MM.1S (cell line): ENCODE measurements around the gene GRB7.
"Not testable (repeated sequence)": the region's sequence is repeated elsewhere in the genome, so short reads cannot be mapped to it uniquely, and the experiment has no call there.

Experiments
- DNase-seq: peaks from one replicate; pipeline ENCODE4 v3.0.0-alpha.2; 2015
- H2AFZ ChIP-seq: fragments of 300-600 bp; sonication (generic); 2 replicates; pipeline ENCODE4 v1.6.0; 2016; ENCODE audit warnings: antibody characterized with exemption, low read length
- H3F3A ChIP-seq: fragments of 300-600 bp; sonication (generic); 2 replicates; pipeline ENCODE4 v1.6.1; 2016; ENCODE audit warnings: mild to moderate bottlenecking, antibody characterized with exemption, low read length, moderate library complexity, mixed read lengths; ENCODE audit not compliant: insufficient read depth
- H3K27ac ChIP-seq: fragments of 300-600 bp; sonication (generic); 2 replicates; pipeline ENCODE4 v1.5.1; 2016; ENCODE audit warnings: mild to moderate bottlenecking, low read length
- H3K27me3 ChIP-seq: fragments of 300-600 bp; sonication (generic); replicated peaks from 2 replicates; pipeline ENCODE4 v1.6.0; 2016; ENCODE audit warnings: low read length; ENCODE audit not compliant: insufficient read depth
- H3K36me3 ChIP-seq: fragments of 300-600 bp; sonication (generic); replicated peaks from 2 replicates; pipeline ENCODE4 v1.6.1; 2016; ENCODE audit warnings: mild to moderate bottlenecking, low read length, mixed read lengths; ENCODE audit not compliant: insufficient read depth
- H3K4me1 ChIP-seq: fragments of 300-600 bp; sonication (generic); 2 replicates; pipeline ENCODE4 v1.6.1; 2016; ENCODE audit warnings: low read length, mixed read lengths
- H3K4me2 ChIP-seq: fragments of 300-600 bp; sonication (generic); 2 replicates; pipeline ENCODE4 v1.6.0; 2016; ENCODE audit warnings: low read depth, low read length
- H3K4me3 ChIP-seq: fragments of 300-600 bp; sonication (generic); 2 replicates; pipeline ENCODE4 v1.5.1; 2016; ENCODE audit warnings: low read length, mixed read lengths
- H3K79me2 ChIP-seq: fragments of 300-600 bp; sonication (generic); 2 replicates; pipeline ENCODE4 v1.6.1; 2016; ENCODE audit warnings: mixed run types, low read length, mixed read lengths
- H3K9ac ChIP-seq: fragments of 300-600 bp; sonication (generic); 2 replicates; pipeline ENCODE4 v1.6.1; 2016; ENCODE audit warnings: low read length, mixed read lengths
- H3K9me2 ChIP-seq: fragments of 300-600 bp; sonication (generic); replicated peaks from 2 replicates; pipeline ENCODE4 v1.6.1; 2016; ENCODE audit warnings: mild to moderate bottlenecking, low read length, mixed read lengths; ENCODE audit not compliant: insufficient read depth
- H3K9me3 ChIP-seq: fragments of 300-600 bp; sonication (generic); replicated peaks from 2 replicates; pipeline ENCODE4 v1.6.1; 2016; ENCODE audit warnings: mild to moderate bottlenecking, low read length, mixed read lengths; ENCODE audit not compliant: insufficient read depth
- H4K20me1 ChIP-seq: fragments of 300-600 bp; sonication (generic); 2 replicates; pipeline ENCODE4 v1.6.1; 2016; ENCODE audit warnings: mild to moderate bottlenecking, low read length, moderate library complexity, mixed read lengths; ENCODE audit not compliant: insufficient read depth
- CTCF ChIP-seq: fragments of 300-600 bp; sonication (generic); IDR thresholded peaks from 2 replicates; pipeline ENCODE4 v1.5.1; 2016; ENCODE audit warnings: antibody characterized with exemption, low read length, mixed read lengths
- EZH2 ChIP-seq: fragments of 300-600 bp; sonication (generic); optimal IDR thresholded peaks from 2 replicates; pipeline ENCODE3; 2017; ENCODE audit warnings: low read depth, mild to moderate bottlenecking, antibody characterized with exemption, low read length, mixed read lengths
- EZH2phosphoT487 ChIP-seq: fragments of 300-600 bp; sonication (generic); IDR thresholded peaks from 2 replicates; pipeline ENCODE4 v1.6.1; 2018; ENCODE audit warnings: antibody characterized with exemption, low read length

Gene GRB7

DNA sequence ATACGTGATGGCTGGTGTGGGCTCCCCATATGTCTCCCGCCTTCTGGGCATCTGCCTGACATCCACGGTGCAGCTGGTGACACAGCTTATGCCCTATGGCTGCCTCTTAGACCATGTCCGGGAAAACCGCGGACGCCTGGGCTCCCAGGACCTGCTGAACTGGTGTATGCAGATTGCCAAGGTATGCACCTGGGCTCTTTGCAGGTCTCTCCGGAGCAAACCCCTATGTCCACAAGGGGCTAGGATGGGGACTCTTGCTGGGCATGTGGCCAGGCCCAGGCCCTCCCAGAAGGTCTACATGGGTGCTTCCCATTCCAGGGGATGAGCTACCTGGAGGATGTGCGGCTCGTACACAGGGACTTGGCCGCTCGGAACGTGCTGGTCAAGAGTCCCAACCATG is 13.0 kb upstream of the GRB7 start:
- H2AFZ ChIP-seq, result no peak overlapping the region
- no peaks in the 10 kb centered on the region for H3K9me2 ChIP-seq
- H3K4me2 ChIP-seq, result no peak overlapping the region
- no peak overlapping the region for H3K4me3 ChIP-seq
- H3F3A ChIP-seq, result no peaks in the 10 kb centered on the region
- no peak for DNase-seq
- H3K4me1 ChIP-seq, result peaks cover 4% of the 10 kb centered on the region; the same call in 1 of the 2 replicates
- H3K9me3 ChIP-seq, result no peaks in the 10 kb centered on the region
- TF ChIP-seq EZH2 (no peak), EZH2phosphoT487 (no peak), CTCF (no peak)
- no peaks in the 10 kb centered on the region for H3K27me3 ChIP-seq
- H3K36me3 ChIP-seq, result no peaks in the 10 kb centered on the region
- H3K27ac ChIP-seq, result no peak overlapping the region
- H3K9ac ChIP-seq, result no peak overlapping the region
- no peaks in the 10 kb centered on the region for H4K20me1 ChIP-seq
- H3K79me2 ChIP-seq, result peaks cover 19% of the 10 kb centered on the region

GRCh38 chr17:39725923-39726322 is 11.8 kb upstream of the GRB7 start:
- H3K4me1 ChIP-seq, H3F3A ChIP-seq, H2AFZ ChIP-seq, H4K20me1 ChIP-seq, H3K36me3 ChIP-seq, DNase-seq, H3K27me3 ChIP-seq, H3K27ac ChIP-seq, H3K9ac ChIP-seq, H3K4me2 ChIP-seq, H3K9me2 ChIP-seq, H3K9me3 ChIP-seq, H3K4me3 ChIP-seq: not testable (repeated sequence)
- peaks cover 22% of the 10 kb centered on the region for H3K79me2 ChIP-seq

DNA sequence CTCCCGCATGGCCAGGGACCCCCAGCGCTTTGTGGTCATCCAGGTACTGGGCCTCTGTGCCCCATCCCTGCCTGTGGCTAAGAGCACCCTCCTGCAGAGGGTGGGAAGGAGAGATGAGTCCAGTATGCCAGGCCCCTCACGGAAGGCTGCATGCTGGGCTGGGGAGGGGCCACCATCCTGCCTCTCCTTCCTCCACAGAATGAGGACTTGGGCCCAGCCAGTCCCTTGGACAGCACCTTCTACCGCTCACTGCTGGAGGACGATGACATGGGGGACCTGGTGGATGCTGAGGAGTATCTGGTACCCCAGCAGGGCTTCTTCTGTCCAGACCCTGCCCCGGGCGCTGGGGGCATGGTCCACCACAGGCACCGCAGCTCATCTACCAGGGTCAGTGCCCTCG is 11.1 kb upstream of the GRB7 start:
- Histone ChIP-seq H3K9me3 (no peaks in the 10 kb centered on the region), H3K36me3 (no peaks in the 10 kb centered on the region), H3K9ac (no peak overlapping the region), H3K27me3 (no peaks in the 10 kb centered on the region), H3K4me1 (peaks cover 4% of the 10 kb centered on the region; the same call in 1 of the 2 replicates), H3K4me3 (no peak overlapping the region), H2AFZ (no peak overlapping the region), H3K79me2 (peaks cover 22% of the 10 kb centered on the region), H3F3A (no peaks in the 10 kb centered on the region), H4K20me1 (no peaks in the 10 kb centered on the region), H3K9me2 (no peaks in the 10 kb centered on the region), H3K27ac (no peak overlapping the region), H3K4me2 (no peak overlapping the region)
- no peak for DNase-seq
- TF ChIP-seq EZH2phosphoT487 (no peak), EZH2 (no peak), CTCF (no peak)

- H3K9me3 ChIP-seq, result no peaks in the 10 kb centered on the region
- no peaks in the 10 kb centered on the region for H3F3A ChIP-seq
- peaks cover 22% of the 10 kb centered on the region for H3K79me2 ChIP-seq
- no peaks in the 10 kb centered on the region for H3K9me2 ChIP-seq
- no peak overlapping the region for H3K9ac ChIP-seq
- no peak overlapping the region for H3K4me2 ChIP-seq
- H4K20me1 ChIP-seq, result no peaks in the 10 kb centered on the region
- no peak overlapping the region for H3K27ac ChIP-seq
- no peak for DNase-seq
- H3K27me3 ChIP-seq, result no peaks in the 10 kb centered on the region
- TF ChIP-seq EZH2phosphoT487, result no peak
- no peak for TF ChIP-seq EZH2
- TF ChIP-seq CTCF, result no peak
- H2AFZ ChIP-seq, result no peak overlapping the region
- peaks cover 4% of the 10 kb centered on the region; the same call in 1 of the 2 replicates for H3K4me1 ChIP-seq
- no peaks in the 10 kb centered on the region for H3K36me3 ChIP-seq
- no peak overlapping the region for H3K4me3 ChIP-seq
Measured at GRCh38 chr17:39727556-39727955, 10.2 kb upstream of the GRB7 start.
